Midbrain (tissue), 1 donor: ENCODE data around the gene ADORA2A.

Experiments used
- DNase-seq: peaks from one replicate; lab custom pipeline; 2025; lab: John Stamatoyannopoulos, UW

The ADORA2A gene

GRCh38 chr22:24433001-24433827 lies 5.8 kb downstream of the ADORA2A start:
- no peak for DNase-seq

- DNase-seq, result no peak
These were observed 6.5 kb downstream of the ADORA2A start for GRCh38 chr22:24433828-24434470.

GRCh38 chr22:24434471-24435322 lies 7.3 kb downstream of the ADORA2A start:
- no peak for DNase-seq

- no peak for DNase-seq
These were observed 7.9 kb downstream of the ADORA2A start for GRCh38 chr22:24435323-24435645.

- DNase-seq, result no peak
These were observed 8.5 kb downstream of the ADORA2A start for GRCh38 chr22:24435861-24436371.

GRCh38 chr22:24436553-24436952 lies 9.2 kb downstream of the ADORA2A start:
- no peak for DNase-seq

- DNase-seq, result no peak
These were observed 9.7 kb downstream of the ADORA2A start for GRCh38 chr22:24437091-24437490.

GRCh38 chr22:24437741-24438328 lies 10.4 kb downstream of the ADORA2A start:
- no peak for DNase-seq

GRCh38 chr22:24440270-24440717 lies 12.9 kb downstream of the ADORA2A start:
- no peak for DNase-seq

- DNase-seq, result no peak
These were observed 13.5 kb downstream of the ADORA2A start for GRCh38 chr22:24440718-24441405.

- DNase-seq, result no peak
These were observed 14.3 kb downstream of the ADORA2A start for GRCh38 chr22:24441406-24442351.

- DNase-seq, result no peak
These were observed 14.9 kb downstream of the ADORA2A start for GRCh38 chr22:24442352-24442744.

- no peak for DNase-seq
These were observed 16.3 kb downstream of the ADORA2A start for GRCh38 chr22:24443668-24444067.

- no peak for DNase-seq
These were observed 16.9 kb downstream of the ADORA2A start for GRCh38 chr22:24444251-24444650.

GRCh38 chr22:24444729-24445466 lies 17.5 kb downstream of the ADORA2A start:
- no peak for DNase-seq

GRCh38 chr22:24445481-24446259 lies 18.3 kb downstream of the ADORA2A start:
- DNase-seq, result no peak

GRCh38 chr22:24446260-24446611 lies 18.8 kb downstream of the ADORA2A start:
- no peak for DNase-seq

- DNase-seq, result no peak
These were observed 23.2 kb downstream of the ADORA2A start for GRCh38 chr22:24450610-24451009.

- no peak for DNase-seq
These were observed 23.8 kb downstream of the ADORA2A start for GRCh38 chr22:24451162-24451561.
